CD4-positive, alpha-beta T cell treated with Interleukin-4 for 4 hours (primary cell): ENCODE measurements around the gene ZNF558.

ENCODE experiments used
- DNase-seq: peaks from one replicate; pipeline ENCODE4 v3.0.0-alpha.2; 2020

The ZNF558 gene

DNA sequence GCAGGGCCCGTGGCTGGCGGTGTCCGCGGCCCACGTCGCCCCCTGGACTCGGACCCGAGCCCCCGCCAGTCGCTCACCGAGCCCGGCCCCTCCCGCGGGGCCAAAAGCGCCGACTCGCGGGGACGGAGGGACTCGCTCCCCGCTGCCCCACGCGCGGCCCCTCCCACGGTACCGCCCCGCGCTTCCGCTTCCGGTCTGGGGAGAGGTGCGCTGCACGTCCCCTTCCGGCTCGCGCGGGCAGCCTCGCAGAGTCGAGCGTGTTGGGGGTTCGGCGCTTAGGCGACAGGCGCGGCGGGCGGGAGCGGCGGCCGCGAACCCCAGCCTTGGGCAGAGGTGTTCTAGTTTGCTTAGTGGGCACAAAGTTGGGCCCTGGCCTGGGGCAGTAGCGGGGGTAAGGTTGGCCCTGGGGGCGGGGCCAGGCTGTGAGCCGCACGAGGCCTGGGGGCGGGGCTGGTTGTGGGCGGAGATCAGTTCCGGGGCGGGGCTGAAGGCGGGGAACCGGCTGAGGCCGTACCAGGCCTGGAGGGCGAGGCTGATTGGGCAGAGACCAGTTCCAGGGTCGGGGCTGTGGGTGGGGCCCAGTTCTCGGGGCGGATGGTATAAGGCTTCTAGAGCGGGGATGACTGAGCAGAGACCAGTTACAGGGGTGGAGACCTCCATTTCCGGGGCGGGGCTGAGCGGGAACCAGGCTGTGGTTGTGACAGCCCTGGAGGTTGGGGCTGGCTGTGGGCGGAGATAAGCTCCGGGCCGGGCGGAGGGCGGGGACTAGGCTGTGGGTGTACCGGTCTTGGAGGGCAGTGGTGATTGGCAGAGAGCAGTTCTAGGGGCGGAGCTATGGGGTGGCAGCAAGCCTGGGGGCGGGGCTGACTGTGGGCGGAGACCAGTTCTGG lies at the start of gene ZNF558, which contains the start of gene MBD3L1:
ZNF558 (minus strand) TSS at position 173 of the 890 bp plus-strand sequence. CDS start 9,645 bp downstream, outside the sequence.
MBD3L1 (plus strand) TSS at position 246 of the 890 bp plus-strand sequence. CDS start 10,302 bp downstream, outside the sequence.
- peak; percentile 98 for DNase-seq

DNA sequence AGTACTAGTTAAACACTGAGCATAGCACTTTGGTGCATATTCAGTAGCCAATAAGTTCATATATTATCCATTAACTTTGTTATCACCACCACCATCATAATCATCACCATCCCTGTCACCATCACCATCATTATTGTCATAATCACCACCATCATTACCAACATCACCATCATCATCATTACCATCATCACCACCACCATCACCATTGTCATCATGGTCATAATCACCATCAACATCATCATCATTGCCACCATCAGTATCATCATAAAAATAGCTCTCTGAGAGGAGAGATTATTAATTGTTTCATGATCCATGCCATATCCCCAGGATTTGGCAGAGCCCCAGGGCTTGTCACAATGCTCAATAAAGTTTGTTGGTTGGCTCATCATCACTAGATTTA lies 49.4 kb upstream of the ZNF558 start:
- DNase-seq: no peak

GRCh38 chr19:8880868-8881488 lies 48.9 kb upstream of the ZNF558 start:
- no peak for DNase-seq

DNA sequence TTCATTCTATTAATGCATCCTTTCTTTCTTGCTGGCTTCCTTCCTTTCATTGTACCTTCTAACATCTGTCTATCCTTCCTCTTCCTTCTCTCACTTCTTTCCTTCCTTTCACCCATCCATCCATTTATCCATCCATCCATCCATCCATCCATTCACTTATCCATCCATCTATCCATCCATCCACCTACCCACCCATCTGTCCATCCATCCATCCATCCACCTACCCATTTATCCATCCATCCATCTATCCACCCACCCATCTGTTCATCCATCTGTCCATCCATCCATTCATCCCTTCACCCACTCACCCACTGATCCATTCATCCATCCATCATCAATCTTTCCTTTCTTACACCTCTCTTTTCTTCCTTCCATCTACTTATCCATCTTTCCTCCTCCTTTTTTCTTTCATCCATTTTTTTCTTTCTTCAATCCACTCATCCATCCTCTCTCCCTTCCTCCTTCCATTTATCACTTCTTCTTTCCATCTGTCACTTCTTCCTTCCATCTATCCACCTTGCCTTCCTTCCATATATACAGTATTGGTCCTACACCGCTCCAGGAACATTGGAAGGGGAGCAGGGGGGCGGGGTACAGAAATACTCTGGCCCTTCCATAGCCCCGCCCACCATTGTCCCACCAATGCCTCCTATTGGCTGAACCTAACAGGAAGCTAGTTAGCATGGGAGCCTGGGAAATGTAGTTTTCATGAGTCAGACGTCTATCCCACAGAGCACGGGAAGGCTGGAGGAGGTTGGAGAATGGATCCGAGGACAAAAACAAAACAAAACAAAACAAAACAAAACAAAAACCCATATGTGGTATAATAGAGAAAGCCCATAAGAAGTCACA lies 46.0 kb upstream of the ZNF558 start:
- no peak for DNase-seq

- DNase-seq: no peak
These were observed 34.2 kb upstream of the ZNF558 start for GRCh38 chr19:8866344-8866743.

GRCh38 chr19:8858260-8858659 lies 26.2 kb upstream of the ZNF558 start:
- no peak for DNase-seq

GRCh38 chr19:8850488-8850887 lies 18.4 kb upstream of the ZNF558 start:
- DNase-seq: no peak

DNA sequence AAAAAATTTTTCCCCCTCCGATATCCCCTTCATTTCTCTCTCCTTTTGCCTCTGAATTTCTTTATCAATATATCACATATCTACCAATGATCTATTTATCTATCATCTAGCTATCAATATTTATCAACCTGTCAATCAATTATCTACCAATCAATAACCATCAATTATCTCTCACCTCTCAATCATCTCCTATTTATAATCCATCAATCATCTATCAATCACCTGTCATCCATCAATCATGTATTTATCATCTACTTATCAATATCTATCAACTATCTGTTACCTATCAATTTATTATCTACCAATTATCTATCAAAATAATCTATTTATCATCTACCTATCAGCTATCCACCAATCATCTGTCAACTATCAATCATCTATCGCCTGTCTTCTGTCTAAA lies 17.1 kb upstream of the ZNF558 start:
- DNase-seq: no peak

DNA sequence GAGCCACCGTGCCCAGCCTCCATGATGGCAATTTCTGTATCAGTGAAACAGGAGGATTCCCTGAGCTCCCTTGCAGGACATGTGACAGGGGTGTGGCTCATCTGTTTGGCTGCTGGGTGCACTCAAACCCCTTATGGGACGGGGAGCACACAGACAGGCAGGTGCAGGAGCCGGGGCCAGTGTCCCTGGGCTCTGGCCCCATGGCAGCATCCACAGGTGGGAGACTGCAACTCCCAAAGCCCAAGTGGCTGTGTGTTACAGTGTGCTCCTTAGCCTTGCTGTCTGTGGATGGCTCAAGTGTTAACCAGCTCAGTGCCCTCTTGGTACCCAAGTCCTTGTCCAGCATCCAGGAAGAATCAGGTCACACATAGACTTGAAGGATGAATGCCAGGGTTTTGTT lies 14.7 kb upstream of the ZNF558 start:
- no peak for DNase-seq

- no peak for DNase-seq
These were observed 8.6 kb upstream of the ZNF558 start for GRCh38 chr19:8840708-8841107.

DNA sequence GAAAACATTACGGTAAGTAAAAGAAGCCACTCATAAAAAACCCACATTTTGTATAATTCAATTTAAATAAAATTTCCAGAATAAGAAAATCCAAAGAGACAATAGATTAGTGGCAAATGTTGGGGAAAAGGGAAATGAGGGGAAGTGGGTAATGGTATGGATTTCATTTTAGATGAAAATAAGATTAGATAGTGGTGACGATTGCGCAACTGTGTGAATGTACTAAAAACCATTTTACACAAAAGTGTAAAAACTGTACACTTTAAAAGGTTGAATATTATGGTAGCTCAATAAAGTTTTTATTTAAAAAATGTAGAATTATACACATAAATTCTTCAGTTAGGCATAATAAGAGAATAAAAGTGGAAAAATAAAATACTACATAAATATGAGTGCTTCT lies 3.8 kb upstream of the ZNF558 start:
- DNase-seq: no peak

GRCh38 chr19:8835446-8835845 lies 3.3 kb upstream of the ZNF558 start:
- no peak for DNase-seq

- DNase-seq: no peak
These were observed 322 bp downstream of the ZNF558 start for GRCh38 chr19:8831832-8832131.

- no peak for DNase-seq
These were observed 731 bp downstream of the ZNF558 start for GRCh38 chr19:8831373-8831772.

- no peak for DNase-seq
These were observed 4.8 kb downstream of the ZNF558 start for GRCh38 chr19:8827277-8827676.

- no peak for DNase-seq
These were observed 5.7 kb downstream of the ZNF558 start for GRCh38 chr19:8826371-8826770.

DNA sequence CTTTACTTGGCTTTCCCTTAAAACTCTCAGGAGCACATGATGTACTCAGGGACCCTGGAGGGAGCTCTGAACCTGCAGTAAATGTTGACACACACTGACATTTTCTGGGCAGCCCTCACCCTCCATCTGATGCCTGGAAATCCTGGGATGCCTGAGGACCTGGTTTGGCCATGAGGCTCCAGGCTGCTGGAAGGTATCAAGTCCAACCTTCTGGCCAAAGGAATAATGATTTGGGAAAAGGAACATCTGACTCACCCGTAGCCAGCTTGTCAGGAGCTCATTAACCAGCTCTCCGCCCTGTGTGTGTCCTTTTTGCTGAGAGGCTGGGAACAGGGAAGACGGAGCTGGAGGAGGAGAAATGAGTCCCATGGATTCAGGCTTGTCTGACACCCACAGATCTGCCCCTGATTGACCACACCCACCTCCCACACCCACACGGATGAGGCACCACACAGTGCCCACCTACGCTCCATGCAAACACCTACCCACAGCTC lies 10.3 kb downstream of the ZNF558 start:
- no peak for DNase-seq

GRCh38 chr19:8820234-8820633 lies 11.9 kb downstream of the ZNF558 start:
- no peak for DNase-seq

- DNase-seq: no peak
These were observed 16.3 kb downstream of the ZNF558 start for GRCh38 chr19:8815780-8816179.

GRCh38 chr19:8814176-8814575 lies 17.9 kb downstream of the ZNF558 start:
- no peak for DNase-seq

- DNase-seq: no peak
These were observed 20.6 kb downstream of the ZNF558 start for GRCh38 chr19:8811315-8812172.

- DNase-seq: no peak
These were observed 25.4 kb downstream of the ZNF558 start for GRCh38 chr19:8806661-8807060.
